GM21423 (cell line): ENCODE measurements around the gene APLP1.
"Not testable (repeated sequence)": the region's sequence is repeated elsewhere in the genome, so short reads cannot be mapped to it uniquely, and the experiment has no call there.

ENCODE experiments used
- ATAC-seq: cut with Tn5 transposase; IDR thresholded peaks from one replicate; pipeline ENCODE4 v1.9.1; 2021; ENCODE audit warnings: mild to moderate bottlenecking, moderate library complexity; ENCODE audit not compliant: unreplicated experiment

Gene APLP1

DNA sequence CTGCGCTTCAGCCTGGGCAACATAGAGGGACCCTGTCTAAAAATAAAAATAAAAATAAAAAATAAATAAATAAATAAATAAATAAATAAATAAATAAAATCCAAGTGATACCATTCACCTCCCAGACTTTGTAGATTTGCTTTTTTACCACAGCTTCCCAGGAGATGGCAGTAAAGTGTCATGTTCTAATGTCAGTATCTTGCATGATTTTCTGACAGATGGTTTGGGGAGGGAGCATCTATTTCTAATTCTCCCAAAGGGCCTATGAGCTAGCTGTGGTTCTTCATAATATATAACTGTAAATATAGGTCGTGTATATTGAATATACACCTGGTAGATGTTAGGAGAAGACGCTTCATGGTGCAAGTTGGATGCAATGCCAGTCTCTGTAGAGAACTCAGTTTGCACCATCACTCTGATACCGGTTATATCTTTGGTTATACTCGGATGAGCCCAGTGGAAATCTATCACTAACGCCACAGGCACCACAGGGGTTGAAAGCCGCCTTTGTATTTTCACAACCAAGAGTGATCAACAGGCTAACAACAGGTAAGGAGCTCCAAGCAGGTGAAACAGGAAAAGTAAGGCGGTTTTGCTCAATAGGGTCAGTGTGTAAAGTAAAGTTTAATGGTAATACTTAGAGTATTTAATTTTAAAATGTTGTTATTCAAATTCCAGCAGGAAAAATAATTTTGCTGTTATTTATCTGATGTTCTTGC is 13.9 kb downstream of the APLP1 start:
- ATAC-seq: no peak

DNA sequence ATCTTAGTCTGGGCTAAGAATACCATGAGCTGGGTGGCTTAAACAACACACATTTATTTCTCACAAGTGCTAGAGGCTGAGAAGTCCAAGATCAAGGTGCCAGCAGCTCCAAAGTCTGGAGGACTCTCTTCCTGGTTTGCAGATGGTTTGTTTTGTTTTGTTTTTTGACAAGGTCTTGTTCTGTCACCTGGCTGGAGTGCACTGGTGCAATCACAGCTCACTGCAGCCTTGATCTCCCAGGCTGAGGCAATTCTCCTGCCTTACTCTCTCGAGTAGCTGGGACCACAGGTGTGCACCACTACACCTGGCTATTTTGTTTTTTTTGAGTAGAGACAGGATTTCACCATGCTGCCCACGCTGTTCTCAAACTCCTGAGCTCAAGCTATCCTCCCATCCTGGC is 15.5 kb downstream of the APLP1 start:
- no peak for ATAC-seq

DNA sequence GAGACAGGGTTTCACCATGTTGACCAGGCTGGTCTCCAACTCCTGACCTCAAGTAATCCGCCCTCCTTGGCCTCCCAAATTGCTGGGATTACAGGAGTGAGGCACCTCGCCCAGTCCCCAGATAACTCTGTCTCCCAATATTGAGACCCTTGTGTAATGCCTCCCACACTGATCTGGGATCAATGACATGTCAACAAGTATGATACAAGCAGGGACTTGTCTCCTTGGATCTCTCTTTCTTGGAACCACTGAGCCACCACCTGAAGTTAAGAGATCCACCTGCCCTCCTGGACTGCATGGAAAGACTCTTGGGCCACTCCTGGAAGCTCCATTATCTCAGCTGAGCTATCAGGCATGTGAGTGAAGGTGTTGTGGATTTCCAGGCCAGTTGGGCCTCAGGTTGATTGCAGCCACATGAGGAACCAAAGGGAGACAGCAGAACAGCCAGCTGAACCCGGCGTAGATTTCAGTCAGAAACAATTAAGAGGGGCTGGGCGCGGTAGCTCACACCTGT is 16.9 kb downstream of the APLP1 start:
- no peak for ATAC-seq

DNA sequence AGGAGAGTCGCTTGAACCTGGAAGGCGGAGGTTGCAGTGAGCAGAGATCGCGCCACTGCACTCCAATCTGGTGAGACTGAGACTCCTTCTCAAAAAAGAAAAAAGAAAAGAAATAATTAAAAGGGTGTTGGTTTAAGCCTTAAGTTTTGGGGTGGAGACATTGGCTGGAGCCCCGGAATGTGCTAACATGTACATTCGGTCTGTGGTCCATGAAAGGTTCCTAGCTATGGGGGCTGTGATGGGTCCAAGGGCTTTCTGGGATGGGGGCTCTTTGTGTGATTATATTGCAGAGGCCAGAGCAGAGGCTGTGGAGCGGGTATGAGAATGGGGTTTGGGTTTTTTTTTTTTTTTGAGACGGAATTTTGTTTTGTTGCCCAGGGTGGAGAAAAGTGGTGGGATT is 17.5 kb downstream of the APLP1 start:
- ATAC-seq: no peak

DNA sequence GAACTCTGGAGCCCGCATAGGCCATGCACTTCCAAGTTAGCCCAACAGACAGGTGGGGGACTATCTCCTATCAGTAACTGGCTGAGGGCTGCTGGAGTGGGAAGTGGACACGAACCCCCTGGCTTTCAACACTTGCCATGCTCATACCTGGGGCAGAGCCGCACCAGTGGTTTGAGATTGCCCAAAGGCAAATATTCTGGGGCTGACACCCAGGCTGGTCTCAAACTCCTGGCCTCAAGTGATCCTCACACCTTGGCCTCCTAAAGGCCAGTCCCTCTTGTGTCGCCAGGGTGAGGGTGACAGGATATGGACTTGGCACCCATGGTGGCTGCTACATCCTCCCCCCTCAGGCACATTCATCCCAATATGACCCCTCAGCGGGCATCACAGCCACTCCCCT is 18.8 kb downstream of the APLP1 start:
- no peak for ATAC-seq

DNA sequence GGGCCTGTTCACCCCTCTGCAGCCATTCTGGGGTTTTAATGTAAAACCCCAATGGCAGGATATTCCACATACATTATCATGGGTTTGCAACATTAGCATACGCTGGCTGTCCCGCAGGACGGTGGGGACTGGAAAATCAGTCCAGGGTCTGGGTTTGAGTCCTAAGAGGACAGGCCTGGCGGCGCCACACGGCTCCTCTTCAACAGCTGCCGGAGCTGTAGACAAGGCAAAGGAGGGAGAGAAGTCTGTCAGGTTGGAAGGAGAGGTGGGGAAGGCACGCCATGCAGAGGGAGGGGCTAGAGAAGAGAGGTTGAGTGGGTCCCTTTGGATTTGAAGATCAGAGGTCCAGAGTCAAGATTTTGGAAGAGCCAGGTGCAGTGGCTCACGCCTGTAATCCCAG is 20.0 kb downstream of the APLP1 start:
- no peak for ATAC-seq

DNA sequence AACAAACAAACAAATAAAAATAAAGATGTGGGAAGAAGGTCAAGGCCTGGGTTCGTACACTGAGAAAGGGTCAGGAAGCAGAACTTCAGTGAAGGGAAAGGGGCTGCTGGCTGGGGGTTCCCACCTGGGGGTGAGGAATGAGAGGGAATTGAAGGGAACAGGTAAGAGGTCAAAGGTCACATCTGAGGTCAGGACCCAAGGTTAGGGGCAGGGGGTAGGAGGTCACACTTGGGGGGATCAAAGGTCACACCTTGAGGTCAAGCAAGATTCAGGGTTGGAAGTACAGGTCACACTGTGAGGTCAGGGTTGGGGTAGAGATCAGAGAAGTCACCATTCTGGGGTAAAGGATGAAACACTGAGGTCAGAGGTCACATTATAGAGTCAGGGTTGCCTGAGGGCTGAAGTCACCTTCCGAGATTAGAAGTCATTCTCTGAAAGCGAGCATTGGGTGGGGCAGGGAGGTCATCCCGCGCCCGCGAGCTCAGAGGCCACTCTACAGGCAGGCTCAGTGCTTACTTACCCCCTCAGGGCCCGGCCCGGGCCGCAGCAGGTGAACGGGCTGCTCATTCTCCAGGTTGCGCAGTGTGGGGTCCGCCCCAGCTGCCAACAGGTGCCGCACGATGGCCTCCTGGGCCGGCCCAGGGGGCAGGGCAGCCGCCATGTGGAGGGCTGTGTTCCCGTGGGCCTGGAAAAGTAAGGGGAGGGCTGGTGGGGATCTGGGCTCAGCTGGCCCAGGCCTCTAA is 21.2 kb downstream of the APLP1 start:
- ATAC-seq: no peak

DNA sequence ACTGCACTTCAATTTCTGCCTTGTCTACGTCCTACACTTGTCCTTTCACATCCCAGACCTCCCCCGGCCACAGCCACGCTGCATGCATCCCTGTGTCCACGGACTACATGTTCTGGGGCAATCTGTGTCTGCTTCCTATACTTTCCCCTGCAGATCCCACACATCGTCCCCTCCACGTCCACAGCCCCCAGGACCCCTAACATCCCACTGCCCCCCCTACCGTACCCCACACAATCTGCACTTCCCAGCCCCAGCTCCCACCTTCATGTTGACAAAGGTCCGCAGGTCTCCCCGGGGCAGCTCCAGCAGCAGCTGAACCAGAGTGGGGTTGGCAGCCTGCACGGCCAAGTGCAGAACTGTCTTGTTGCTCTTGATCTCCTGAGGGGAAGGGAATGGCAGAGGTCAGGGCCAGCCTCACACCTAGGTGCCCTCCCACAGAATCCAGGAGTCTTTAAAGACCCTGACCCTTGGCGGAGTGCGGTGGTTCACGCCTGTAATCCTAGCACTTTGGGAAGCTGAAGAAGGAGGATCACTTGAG is 21.8 kb downstream of the APLP1 start:
- no peak for ATAC-seq

DNA sequence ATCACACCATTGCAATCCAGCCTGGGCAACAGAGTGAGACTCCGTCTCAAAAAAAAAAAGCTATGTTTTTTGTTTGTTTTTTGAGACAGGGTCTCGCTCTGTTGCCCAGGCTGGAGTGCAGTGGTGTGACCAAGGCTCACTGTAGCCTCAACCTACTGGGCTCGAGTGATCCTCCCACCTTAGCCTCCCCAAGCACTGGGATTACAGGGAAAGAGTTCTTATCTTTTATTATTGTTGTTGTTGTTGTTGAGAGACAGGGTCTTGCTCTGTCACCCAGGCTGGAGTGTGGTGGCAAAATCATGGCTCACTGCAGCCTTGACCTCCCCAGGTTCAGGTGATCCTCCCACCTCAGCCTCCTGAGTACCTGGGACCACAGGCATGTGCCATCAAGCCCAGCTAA is 23.4 kb downstream of the APLP1 start:
- ATAC-seq: not testable (repeated sequence)

DNA sequence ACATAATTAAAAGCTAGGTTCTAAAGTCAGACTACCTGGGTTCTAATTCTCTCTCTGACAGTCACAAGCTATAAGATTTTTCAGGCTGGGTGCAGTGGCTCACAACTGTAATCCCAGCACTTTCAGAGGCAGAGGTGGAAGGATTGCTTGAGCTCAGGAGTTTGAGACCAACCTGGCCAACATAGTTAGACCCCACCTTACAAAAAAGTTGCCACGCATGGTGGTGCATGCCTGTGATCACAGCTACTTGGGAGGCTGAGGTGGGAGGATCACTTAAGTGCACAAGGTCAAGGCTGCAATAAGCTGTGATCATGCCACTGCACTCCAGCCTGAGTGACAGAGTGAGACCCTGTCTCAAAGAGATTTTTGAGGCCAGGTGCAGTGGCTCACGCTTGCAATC is 26.0 kb downstream of the APLP1 start:
- ATAC-seq: no peak

DNA sequence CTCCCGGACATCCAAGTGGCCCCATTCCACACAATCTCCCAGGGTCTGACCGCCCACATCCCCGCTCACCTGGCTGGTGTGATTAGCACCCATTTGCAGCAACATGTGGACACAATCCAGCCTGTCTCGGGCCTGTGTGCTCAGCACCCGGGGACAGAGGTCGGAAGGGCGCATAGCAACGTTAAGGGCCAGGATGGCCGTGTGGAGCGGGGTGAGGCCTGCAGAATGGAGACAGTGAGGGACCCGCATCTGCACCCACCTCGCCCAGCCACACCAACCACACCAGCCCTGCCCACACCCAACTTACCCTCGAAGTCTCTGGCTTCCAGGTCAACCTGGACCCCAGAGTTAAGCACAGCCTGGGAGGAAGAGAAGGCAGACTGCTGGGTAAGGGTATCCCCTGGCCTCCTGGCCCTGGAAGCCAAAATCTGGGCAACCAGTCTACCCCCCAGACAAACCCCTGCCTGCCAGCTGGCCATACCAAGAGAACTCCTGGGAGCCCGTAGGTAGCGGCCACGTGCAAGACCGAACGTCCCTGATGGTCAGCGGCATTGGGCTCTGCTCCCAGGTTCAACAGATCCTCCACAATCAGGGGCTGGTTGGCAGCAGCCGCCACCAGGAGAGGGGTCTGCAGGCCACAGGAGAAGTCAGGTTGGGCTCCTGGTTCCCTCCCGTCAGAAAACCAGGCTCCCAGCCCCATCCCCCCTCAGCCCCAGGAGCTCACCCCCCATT is 27.7 kb downstream of the APLP1 start:
- ATAC-seq: no peak

DNA sequence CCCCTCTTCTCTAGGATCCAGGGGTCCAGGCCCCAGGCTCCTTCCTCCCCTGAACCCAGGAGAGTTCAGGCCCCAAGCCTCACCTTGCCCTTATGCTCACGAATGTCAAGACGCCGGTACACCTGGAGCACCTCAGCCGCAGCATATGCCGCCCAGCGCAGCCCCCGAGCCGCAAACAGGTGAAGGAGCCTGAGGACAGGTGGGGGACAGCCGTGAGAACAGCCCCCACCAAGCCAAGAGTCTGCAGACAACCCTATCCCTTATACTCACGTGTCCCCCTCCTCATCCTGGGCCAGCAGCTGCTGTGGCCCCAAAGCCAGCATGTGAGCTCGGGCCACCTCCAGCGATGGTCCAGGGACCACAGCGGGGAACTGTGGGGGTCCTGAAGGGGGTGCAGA is 28.3 kb downstream of the APLP1 start:
- no peak for ATAC-seq

DNA sequence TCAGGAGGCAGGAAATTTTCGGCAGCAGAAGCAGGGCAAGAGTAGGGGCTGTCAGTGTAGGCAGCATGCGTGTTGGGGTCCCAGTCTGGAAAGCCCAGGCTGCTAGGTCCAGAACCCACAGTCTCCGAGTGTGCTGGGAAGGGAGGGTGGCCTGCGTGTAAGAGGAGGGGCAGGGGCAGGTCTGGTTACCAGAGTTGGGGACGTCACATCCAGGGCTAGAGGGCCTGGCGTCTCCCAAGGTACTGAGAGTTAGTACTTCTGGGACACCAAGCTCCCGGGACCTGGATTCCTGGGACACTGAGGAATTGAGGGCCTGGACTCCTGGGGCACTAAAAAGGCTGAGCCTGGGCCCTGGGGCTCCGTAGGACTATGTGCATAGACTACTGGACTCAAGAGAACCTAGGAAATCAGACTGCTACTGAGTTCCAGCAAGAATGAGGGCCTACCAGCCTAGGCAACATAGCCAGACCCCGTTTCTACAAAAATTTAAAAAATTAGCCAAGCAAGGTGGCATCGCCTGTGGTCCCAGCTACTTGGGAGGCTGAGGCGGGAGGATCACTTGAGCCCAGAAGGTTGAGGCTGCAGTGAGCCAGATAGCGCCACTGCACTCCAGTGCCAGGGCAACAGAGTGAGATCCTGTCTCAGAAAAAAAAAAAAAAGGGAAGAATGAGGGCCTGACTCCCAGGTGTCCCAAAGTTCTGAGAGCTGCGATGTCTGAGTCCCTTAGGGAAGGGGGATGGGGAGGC is 29.5 kb downstream of the APLP1 start:
- no peak for ATAC-seq

DNA sequence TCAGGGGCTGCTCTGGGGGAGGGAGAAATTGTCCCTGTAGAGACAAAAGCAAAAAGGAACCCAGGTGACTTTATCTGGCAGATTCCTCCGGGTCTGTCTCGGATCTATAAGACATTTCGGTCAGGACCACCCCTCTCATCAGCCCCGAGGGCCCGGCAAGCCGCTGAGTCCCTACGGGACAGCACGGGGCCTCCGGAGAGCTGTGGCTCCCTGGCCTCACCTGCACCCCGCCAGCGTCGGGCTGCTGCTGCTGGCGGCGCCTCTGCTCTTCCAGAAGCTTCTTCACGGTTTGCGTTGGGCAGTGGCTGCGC is 30.1 kb downstream of the APLP1 start:
- no peak for ATAC-seq

DNA sequence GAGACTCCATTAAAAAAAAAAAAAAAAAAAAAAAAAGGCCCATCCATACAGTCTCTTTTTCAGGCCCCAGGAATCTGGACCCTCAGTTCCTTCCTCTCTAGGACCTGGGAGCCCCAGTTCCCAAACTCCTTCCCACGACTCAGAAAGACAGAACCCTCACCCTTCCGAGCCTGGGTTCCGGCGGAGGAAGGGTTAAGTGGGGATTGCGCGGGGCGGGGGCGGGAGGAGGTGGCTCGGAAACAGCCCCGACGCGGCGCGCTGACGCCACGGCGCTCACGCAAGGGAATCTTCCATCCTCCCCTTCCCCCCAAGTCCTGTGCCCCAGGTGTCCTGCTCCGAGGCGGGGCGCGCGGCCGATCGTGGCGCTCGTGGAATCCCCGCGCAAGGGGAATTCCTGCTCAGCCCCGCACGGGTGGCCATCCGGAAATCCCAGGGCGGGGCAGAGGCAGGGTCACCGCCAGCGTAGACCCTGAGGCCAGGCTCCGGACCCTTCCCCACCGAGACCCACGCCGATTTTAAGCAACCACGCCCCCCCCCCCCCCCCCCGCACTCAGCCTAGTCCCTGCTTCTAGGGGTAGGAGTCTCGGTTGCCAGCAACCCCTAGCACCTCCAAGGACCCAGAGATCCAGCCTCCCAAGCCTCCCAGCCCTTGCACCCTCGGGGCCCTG is 31.3 kb downstream of the APLP1 start:
- ATAC-seq: peak; percentile 44

DNA sequence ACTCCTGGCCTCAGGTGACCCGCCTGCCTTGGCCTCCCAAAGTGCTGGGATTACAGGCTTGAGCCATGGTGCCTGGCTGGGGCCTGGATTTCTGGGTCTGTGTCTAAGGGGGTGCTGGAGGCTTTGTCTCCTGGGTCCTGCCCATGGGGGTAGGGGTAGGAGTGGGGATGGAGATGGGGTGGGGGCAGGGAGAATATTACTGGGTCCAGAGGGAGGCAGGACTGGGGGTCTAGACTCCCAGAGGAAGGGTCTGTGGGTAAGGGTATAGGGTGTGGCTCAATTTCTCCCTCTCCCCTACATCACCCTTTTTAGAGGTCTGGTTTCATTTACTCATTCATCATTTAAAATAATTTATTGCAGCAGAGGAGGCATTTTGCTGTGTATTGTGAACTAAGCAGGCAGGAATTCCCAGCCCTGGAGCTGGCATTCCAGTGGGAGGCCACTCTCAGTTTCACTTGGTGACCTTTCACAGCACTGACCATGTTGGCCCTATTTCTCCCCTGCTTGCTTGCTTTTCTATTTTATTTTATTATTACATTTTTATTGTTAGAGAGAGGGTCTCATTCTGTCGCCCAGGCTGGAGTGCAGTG is 32.8 kb downstream of the APLP1 start:
- ATAC-seq: no peak

DNA sequence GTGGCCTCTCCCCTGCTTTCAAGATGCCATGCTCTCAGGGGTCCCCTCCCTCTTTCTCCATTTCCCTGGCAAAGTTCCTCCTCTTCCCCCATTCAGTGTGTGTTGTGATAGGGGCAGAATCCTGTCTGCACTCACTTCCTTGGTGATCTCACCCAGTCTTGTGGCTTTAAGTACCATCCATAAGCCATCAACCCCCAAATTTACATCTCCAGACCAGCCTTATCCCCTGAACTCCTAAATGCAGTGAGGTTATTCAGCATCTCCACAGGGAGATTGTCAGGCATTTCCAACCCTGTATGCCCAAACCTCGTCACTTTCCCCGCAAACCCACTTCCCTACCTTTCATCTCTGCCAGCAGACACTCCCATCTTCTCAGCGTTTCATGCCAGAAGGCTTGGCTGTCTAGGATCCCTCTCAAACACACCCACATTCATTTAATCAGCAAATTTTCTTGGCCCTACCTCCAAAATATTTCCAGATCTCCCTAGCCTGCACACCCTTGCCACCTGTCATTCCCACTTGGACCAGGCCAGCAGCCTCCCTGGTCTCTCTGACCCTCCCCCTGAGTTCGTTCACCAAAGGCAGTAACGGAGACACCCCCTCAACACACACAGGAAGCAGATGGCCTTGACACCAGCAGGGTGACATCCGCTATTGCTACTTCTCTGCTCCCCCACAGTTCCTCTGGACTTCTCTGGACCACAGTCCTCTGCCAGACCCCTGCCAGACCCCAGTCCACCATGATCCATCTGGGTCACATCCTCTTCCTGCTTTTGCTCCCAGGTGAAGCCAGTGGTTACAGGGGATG is 33.7 kb downstream of the APLP1 start, which contains the start of gene HCST:
TSS of gene HCST (plus strand) at position 676 of the 808 bp plus-strand sequence. CDS start at position 741, 65 bp downstream.
- ATAC-seq: no peak

DNA sequence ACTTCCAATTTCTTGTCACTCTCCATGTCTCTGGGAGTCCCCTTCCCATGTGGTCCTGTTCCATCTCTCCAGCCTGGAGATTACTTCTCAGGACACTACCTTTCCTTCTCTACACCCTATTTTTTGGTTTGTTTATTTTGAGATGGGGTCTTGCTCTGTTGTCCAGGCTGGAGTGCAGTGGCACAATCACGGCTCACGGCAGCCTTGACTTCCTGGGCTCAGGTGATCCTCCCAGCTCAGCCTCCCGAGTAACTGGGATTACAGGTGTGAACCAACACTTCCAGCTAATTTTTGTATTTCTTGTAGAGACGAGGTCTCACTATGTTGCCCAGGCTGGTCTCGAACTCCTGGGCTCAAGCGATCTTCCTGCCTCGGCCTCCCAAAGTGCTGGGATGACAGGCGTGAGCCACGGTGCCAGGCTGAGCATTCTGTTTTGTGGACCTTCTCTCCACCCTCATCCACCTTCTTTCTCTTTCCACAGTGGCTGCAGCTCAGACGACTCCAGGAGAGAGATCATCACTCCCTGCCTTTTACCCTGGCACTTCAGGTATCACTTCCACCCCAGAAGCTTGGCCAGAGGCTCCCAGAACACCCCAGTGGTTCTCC is 34.6 kb downstream of the APLP1 start:
- ATAC-seq: no peak
